AG04449 (cell line): Measurements from ENCODE around the gene RPL41.
"Not testable (repeated sequence)": the region's sequence is repeated elsewhere in the genome, so short reads cannot be mapped to it uniquely, and the experiment has no call there.

ENCODE experiments used
- CTCF ChIA-PET: fragments of 350-600 bp; formaldehyde crosslinking; extraction: SDS; loops from one replicate; lab custom pipeline; 2021; ENCODE audit warnings: antibody characterized with exemption; lab: Yijun Ruan, JAX
- POLR2A ChIA-PET: fragments of 400-600, 350-600 bp; formaldehyde crosslinking; extraction: SDS; loops from one replicate; lab custom pipeline; 2020; ENCODE audit warnings: antibody characterized with exemption, inconsistent platforms; lab: Yijun Ruan, JAX
- DNase-seq: peaks from one replicate; pipeline ENCODE4 v3.0.0-alpha.2; 2010; ENCODE audit warnings: low read depth, low spot score
- H3K4me3 ChIP-seq: 2 replicates; pipeline ENCODE4 v1.5.1; 2011; ENCODE audit warnings: low read depth, mild to moderate bottlenecking, control low read depth, low read length
- CTCF ChIP-seq: IDR thresholded peaks from one replicate; pipeline ENCODE4 v1.5.1; 2011; ENCODE audit warnings: mild to moderate bottlenecking, moderate library complexity, low read length, control low read depth, inconsistent platforms; ENCODE audit not compliant: insufficient read depth; ENCODE audit errors: missing control alignments

RPL41 gene

DNA sequence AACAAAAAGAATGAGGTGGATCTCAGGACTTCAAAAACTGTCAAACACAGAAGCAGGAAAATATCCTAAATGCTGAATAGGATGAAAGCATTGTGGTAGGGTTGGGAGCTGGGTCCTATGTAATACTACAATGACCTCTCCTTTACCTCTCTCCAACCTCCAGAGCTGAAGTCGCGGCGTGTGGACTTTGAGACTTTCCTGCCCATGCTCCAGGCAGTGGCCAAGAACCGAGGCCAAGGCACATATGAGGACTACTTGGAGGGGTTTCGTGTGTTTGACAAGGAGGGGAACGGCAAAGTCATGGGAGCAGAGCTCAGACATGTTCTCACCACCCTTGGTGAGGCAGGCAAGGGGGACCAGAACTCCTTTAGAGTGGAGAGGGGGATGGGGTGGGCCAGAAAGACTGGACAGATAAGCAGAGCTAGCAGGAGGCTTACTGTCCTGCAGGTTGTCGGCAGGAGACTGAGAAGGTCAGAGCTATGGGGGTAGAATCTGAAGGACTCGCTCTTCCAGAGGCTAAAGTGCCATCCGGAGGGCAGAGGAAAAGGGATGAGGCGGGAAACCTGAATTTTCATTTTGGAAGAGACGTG is 38.9 kb downstream of the RPL41 start:
- DNase-seq = no peak
- ChIA-PET CTCF (interaction anchor here (1.1 to 2.3 kb wide), 7 partner anchors 12 to 37 kb away, joined by 3 to 12 read pairs (median 3); partner anchors contain the start of genes SMARCC2 and ZC3H10), POLR2A (no interaction called here)
- TF ChIP-seq CTCF = no peak
- H3K4me3 ChIP-seq = no peak overlapping the region

GRCh38 chr12:56156464-56157200 is 40.2 kb downstream of the RPL41 start:
- H3K4me3 ChIP-seq = peak overlapping the region; percentile 99
- POLR2A ChIA-PET = interaction anchor here (0.9 to 1.2 kb wide), 2 partner anchors 40 to 161 kb away, joined by 3 to 4 read pairs; no protein-coding TSS in a partner anchor
- not testable (repeated sequence) for DNase-seq
- CTCF ChIA-PET = interaction anchor here (1.0 to 2.3 kb wide), 4 partner anchors 14 to 37 kb away, joined by 3 to 12 read pairs (median 8); partner anchors contain the start of gene SMARCC2

GRCh38 chr12:56157201-56158028 is 41.0 kb downstream of the RPL41 start:
- ChIA-PET CTCF (interaction anchor here (1.0 to 4.2 kb wide), 3 partner anchors 31 to 39 kb away, joined by 7 to 35 read pairs (median 10); partner anchors contain the start of gene ZC3H10), POLR2A (interaction anchor here (0.8 to 2.8 kb wide), 10 partner anchors 29 to 161 kb away, joined by 3 to 23 read pairs (median 5); partner anchors contain the start of genes ESYT1, RNF41, RPL41 and SMARCC2)
- peak; percentile 34 for DNase-seq
- H3K4me3 ChIP-seq = peak overlapping the region; percentile 99
- peak; percentile 75 for TF ChIP-seq CTCF

GRCh38 chr12:56158029-56158925 is 41.8 kb downstream of the RPL41 start, which contains the start of gene MYL6:
Gene MYL6 (plus strand): TSS chr12:56158359. CDS start chr12:56158402, 43 bp downstream.
- peak within 1 kb of the TSS; percentile 99 for H3K4me3 ChIP-seq
- ChIA-PET POLR2A (interaction anchor here (0.8 to 2.8 kb wide), 11 partner anchors 30 to 111 kb away, joined by 3 to 23 read pairs (median 5); partner anchors contain the start of genes ESYT1, RNF41, RPL41 and SMARCC2), CTCF (interaction anchor here (0.9 to 4.2 kb wide), 4 partner anchors 25 to 39 kb away, joined by 4 to 35 read pairs (median 14); partner anchors contain the start of genes ESYT1, SMARCC2 and ZC3H10)
- no peak for TF ChIP-seq CTCF
- DNase-seq = peak; percentile 86

DNA sequence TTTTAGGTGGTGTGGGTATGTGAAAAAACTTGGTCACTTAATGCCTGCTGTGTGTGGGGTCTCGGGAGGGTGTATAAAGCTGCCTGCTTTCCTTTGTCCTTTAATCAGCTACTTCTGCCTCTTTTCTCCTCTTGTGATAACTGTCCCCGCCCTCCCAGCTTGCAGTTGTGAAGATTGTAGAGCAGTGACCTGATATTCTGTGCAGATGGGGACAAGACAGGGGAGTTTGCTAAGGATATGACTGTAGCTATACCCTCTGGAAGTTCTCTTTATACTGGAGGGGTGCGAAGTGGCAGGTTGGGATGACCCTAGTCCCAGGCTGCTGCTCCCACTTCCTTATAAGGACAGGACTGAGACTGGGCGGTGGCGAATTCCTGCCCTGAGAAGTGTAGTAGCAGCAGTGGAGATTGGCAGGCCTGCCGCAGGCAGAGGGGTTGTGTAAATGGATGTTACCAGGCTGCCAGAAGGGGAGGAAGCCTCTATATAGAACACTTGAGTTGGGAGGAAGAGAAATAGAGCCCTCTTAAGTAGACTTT is 42.6 kb downstream of the RPL41 start:
- H3K4me3 ChIP-seq = peak overlapping the region; percentile 99
- CTCF ChIA-PET = interaction anchor here (0.9 to 4.2 kb wide), 5 partner anchors 25 to 40 kb away, joined by 4 to 35 read pairs (median 6); partner anchors contain the start of genes ESYT1, SMARCC2 and ZC3H10
- DNase-seq = peak; percentile 28
- TF ChIP-seq CTCF = no peak
- POLR2A ChIA-PET = interaction anchor here (0.9 to 2.8 kb wide), 9 partner anchors 29 to 112 kb away, joined by 4 to 23 read pairs (median 5); partner anchors contain the start of genes ESYT1, RNF41, RPL41 and SMARCC2
